GM12875 (cell line): Measurements from ENCODE around the gene LTBR.
"Not testable (repeated sequence)": the region's sequence is repeated elsewhere in the genome, so short reads cannot be mapped to it uniquely, and the experiment has no call there.

Experiments
- H3K4me3 ChIP-seq: one replicate; pipeline ENCODE4 v1.5.1; 2011; ENCODE audit warnings: low read depth, low read length, control low read depth
- TF ChIP-seq, protein P1 (sequence below): IDR thresholded peaks from 2 replicates; pipeline ENCODE4 v1.5.1; 2011; ENCODE audit warnings: low read depth, mild to moderate bottlenecking, control low read depth, inconsistent platforms, low read length, moderate library complexity, borderline replicate concordance; ENCODE audit not compliant: insufficient read depth

The LTBR gene

DNA sequence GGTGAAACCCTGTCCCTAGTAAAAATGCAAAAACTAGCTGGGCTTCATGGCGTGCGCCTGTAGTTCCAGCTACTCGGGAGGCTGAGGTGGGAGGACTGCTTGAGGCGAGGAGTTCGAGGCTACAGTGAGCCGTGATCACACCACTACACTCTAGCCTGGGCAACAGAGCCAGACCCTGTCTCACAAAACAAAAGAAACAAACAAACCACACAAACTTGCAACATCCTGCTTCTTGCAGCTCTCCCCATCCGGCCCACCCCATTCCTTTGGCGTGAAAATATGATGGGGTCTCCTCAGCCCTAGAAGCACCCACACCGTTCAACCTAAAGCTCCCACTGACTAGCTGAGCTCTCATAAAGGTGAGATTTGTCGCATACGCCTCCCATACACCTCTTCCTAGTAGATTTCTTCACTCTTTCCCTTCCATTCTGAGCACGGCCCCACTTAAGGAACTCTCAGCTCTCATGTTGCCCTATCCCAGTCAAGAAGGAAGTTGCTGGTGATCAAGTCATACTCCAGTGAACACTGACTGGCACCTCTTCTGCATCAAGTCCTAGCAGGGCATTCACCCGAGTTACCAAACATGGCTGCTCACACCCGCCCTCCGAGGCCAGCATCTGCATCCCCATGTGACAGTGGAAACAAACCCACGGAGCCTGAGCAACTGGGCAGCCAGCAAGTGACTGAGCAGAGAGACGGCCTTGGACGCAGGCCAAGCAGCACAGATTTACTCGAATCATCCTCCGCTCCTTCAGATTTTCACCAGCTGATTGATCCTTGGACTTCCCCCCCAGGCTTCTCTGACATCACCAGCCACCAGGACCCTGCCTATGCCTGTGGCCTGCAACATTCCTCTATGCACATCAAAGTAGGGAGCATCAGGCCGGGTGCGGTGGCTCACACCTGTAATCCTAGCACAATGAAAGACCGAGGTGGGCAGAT, 41.9 kb downstream of the LTBR start:
- H3K4me3 ChIP-seq = no peak overlapping the region
- TF ChIP-seq, protein P1, sequence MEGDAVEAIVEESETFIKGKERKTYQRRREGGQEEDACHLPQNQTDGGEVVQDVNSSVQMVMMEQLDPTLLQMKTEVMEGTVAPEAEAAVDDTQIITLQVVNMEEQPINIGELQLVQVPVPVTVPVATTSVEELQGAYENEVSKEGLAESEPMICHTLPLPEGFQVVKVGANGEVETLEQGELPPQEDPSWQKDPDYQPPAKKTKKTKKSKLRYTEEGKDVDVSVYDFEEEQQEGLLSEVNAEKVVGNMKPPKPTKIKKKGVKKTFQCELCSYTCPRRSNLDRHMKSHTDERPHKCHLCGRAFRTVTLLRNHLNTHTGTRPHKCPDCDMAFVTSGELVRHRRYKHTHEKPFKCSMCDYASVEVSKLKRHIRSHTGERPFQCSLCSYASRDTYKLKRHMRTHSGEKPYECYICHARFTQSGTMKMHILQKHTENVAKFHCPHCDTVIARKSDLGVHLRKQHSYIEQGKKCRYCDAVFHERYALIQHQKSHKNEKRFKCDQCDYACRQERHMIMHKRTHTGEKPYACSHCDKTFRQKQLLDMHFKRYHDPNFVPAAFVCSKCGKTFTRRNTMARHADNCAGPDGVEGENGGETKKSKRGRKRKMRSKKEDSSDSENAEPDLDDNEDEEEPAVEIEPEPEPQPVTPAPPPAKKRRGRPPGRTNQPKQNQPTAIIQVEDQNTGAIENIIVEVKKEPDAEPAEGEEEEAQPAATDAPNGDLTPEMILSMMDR = no peak

DNA sequence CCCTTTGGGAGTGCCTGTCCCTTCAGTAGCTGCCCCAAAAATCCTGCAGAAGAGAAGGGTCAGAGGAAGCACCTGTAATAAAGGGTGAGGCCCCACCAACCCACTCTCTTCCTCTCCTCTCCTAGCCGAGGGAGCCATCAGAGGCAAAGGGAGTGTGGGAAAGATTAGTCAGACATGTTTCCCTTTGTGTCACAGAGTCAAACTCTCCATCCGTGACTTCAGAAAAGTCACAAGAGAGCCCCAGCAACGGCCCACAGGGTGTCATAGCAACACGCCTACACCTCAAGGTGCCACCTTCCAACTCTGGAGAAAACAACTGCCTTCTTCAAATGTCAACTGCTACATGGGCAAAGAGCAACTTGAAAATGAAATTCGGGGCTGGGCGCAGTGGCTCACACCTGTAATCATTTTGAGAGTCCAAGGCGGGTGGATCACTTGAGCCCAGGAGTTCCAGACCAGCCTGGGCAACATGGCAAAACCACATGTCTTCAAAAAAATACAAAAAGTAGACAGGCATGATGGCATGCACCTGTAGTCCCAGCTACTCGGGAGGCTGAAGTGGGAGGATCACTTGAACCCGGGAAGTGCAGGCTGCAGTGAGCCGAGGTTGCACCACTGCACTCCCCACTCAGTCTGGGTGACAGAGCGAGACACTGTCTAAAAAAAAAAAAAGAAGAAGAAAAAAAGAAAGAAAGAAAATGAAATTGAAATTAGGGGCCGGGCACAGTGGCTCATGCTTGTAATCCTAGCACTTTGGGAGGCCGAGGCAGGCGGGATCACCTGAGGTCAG, 43.1 kb downstream of the LTBR start:
- H3K4me3 ChIP-seq = peak overlapping the region; percentile 17

GRCh38 chr12:6427796-6428195, 43.8 kb downstream of the LTBR start:
- H3K4me3 ChIP-seq = not testable (repeated sequence)

More for the DNA sequence above, 43.1 kb downstream of the LTBR start:
- TF ChIP-seq, protein P1 = no peak

- no peak overlapping the region for H3K4me3 ChIP-seq
- TF ChIP-seq, protein P1 = no peak
Measured at GRCh38 chr12:6428326-6428725, 44.4 kb downstream of the LTBR start.

- no peak overlapping the region for H3K4me3 ChIP-seq
- TF ChIP-seq, protein P1 = no peak
Measured at GRCh38 chr12:6430124-6430989, 46.4 kb downstream of the LTBR start.

- no peak overlapping the region for H3K4me3 ChIP-seq
- TF ChIP-seq, protein P1 = no peak
Measured at GRCh38 chr12:6432991-6433390, 49.0 kb downstream of the LTBR start.
